GM18519 (cell line): ENCODE results near the gene DUSP5.

Experiments used
- ATAC-seq: cut with Tn5 transposase; IDR thresholded peaks from one replicate; pipeline ENCODE4 v1.9.1; 2021; ENCODE audit warnings: mild to moderate bottlenecking, moderate library complexity; ENCODE audit not compliant: unreplicated experiment, low FRiP score

DUSP5 gene

GRCh38 chr10:110535958-110536891, 38.5 kb downstream of the DUSP5 start:
- ATAC-seq = peak; percentile 68

- ATAC-seq = no peak
Observed at GRCh38 chr10:110539091-110539490, 41.4 kb downstream of the DUSP5 start.

- ATAC-seq = no peak
Observed at GRCh38 chr10:110540031-110540430, 42.3 kb downstream of the DUSP5 start.

DNA sequence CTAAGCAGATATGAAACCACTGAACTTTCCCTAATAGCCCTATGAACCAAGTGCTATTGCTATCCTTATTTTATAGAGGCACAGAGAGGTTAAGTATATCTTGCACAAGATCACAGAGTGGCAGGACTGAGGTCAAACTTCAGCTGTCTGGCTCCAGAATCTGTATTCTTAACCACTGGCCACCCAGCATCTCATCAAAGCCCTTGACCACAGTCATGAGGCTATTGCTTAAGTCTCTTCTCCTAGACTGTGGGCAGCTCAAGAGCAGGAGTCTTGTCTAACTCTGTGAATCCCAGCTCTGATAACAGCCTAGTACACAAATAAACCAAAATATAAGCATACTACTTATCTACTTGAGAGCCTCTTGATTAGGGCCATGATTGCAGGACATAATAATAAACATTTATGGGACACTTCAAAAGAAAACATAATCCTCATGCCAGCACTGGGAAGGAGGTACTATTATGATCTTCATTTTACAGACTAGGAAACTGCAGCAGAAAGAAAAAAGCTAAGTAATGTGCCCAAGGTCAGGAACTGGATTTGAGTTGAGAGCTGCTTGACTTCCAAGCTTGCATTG, 47.3 kb downstream of the DUSP5 start:
- no peak for ATAC-seq

DNA sequence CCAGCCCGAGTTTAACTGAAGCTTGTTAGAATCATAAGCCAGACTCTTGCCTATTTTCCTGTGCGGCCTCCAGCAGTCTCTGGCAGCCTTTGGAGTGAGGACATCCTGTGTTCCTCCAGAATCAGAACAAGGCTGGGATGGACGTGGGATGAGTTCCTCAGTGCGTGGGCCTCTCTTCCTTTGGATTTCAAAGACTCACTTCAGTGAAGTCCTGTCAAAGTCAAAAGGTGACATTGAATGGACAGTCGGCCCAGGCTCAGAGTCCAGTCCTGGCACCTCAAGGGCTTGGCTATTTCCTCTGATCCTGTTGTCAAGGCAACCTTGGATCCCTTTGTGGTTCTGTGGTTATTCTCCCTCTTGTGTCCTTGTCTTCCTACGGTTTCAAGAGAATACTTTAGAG, 48.4 kb downstream of the DUSP5 start:
- ATAC-seq = no peak

DNA sequence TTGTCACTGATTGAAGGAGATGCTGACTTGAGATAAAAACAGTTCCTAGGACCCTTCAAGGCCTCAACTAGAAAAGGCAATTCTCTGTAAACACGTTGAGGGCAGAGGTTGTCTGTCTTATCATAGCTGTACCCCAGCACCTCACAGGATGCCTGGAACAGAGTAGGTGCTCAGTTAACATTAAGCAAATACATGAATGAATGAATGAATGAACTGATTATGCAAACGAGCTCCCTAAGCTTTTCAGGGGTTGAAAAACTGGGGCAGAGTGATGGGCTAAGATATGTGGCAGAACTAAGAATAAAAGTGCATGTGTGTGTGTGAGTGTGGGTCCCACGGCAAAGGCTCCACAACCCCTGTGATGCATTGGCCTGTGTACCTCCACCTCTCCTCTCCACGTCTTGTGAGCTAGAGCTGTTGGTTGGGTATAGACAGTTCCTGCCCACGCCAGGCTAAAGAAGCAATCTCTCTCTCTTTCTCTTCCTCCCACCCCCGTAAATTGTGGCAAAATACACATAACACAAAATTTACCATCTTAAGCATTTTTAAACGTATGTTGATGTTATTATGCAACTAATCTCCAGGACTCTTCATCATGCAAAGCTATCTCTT, 48.9 kb downstream of the DUSP5 start:
- no peak for ATAC-seq

GRCh38 chr10:110547139-110547761, 49.5 kb downstream of the DUSP5 start:
- no peak for ATAC-seq

DNA sequence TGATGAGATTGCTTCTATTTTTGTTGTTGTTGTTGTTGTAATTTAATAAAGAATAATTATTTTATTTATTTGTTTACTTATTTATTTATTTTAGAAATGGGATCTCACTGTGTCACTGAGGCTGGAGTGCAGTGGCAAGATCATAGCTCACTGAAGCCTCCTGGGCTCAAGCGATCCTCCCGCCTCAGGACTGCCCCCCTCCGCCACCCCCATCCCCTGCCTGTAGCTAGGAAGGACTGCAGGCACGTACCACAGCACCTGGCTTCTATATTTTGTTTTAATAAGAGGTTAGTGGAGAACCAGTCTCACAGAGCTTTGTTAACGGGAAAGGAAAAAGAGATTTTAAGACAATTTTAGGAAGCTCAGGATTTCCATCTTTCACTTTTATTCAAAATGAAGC, 50.3 kb downstream of the DUSP5 start:
- ATAC-seq = no peak

DNA sequence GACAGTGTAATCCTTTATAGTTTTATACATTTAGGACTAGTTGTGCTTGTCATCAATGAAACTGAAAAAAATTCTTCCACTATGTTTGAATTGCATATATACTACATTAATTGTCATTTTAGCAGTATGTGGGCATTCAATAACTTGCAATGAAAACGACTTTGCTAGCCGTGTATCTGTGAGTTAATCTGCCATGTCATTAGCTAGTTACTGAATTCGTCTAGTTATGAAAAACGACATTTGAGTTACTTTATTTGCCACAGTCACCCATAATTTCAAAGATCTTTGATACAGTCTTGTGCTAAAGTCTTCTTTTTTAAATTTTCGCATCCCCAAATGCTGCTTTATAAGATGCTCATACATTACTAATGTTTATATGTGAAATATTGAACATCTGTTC, 51.5 kb downstream of the DUSP5 start:
- no peak for ATAC-seq

DNA sequence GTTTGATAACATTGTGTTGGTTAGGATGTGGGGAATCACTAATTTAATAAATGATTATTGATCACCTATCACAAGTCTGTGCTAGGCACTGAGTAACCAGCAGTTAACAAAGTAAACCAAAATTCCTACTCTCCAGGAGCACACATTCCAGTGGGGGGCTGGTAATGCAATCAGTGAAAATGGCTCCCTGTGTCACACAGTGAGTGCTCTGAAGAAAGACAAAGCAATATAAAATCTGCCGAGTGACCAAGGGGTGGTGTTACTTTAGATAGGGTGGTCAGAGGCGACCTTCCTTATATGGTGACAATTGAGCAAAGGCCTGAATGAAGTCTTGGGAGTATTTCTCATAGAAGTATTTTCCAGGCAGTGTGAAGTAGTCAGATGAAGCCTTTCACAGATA, 56.2 kb downstream of the DUSP5 start:
- ATAC-seq = no peak

- no peak for ATAC-seq
Observed at GRCh38 chr10:110556296-110556695, 58.6 kb downstream of the DUSP5 start.

DNA sequence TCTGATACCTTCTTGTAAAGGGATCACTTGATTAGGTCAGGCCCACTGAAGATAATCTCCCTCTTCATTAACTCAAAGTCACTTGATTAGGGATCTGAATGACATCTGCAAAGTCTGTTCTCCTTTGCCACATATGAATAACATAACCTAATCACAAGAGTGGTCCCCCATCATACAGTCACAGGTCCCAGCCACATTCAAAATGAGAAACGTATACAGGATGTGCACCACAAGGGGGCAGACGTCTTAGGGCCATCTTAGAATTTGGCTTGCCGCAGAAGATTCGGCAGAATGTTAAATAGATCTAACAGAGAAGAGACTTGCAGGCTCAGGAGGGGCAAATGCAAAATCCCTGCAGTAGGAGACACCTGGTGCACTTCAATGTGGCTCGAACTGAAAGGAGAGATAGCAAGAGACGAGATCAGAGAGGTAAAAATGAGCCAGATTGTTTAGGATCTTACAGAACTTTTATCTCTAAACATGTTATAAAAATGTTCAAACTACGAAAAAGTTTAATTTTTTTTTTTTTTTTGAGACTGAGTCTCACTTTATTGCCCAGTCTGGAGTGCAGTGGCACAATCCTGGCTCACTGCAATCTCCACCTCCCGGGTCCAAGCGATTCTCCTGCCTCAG, 59.4 kb downstream of the DUSP5 start:
- peak; percentile 84 for ATAC-seq

- ATAC-seq = no peak
Observed at GRCh38 chr10:110558041-110558440, 60.3 kb downstream of the DUSP5 start.

GRCh38 chr10:110560012-110560411, 62.3 kb downstream of the DUSP5 start:
- no peak for ATAC-seq
